ENCODE data around the gene ST14. TPM values are rescaled to one million over a fixed set of nuclear protein-coding genes. Genes with fewer than 3 reads are reported as not detected.

The ST14 gene
- polyA plus RNA-seq, 1 donor (not counting 4 experiments of a cell fraction or from before 2014, with no cell fraction given), result 45.8 TPM

DNA sequence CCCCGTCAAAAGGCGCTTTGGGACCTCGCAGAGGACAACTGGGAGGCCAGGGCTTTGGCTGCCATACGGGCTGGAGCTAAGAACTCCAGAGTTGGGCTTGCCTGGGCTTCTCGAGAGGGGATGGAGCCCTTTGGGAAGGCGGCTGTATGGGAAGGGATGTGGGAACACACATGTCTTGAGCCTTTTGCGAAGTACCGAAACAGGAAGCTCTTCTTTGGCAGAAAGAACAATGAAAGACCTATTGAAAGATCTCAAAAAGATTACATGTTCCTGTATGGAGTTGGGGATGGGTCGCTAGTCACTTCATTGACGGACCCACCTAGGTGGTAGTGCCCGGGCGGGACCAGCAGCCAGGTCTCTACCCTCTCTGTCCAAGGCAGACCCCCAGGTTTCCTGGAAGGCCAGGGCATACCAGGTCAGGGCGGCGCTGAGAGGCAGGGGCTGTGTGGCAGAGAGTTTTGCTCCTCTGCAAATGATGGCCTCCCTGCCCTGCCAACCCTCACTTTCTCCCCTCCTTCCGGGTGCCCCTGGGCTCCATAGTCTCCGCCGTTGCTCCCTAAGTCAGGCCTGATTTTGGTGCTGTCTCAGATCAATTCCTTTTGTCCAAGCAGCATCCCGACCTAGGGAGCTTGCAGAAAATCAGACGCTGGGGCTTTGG is 1.0 kb downstream of the ST14 start:
- DNase-seq (ENCODE audit: low read depth, low spot score) (no peak), FAIRE-seq (peak; percentile 69)
- Histone ChIP-seq H4K20me1 (ENCODE audit: control insufficient read depth, extremely low read depth, insufficient read depth, low read length) (peaks cover 6% of the 10 kb centered on the region), H3K4me1 (ENCODE audit: control insufficient read depth, extremely low read depth, insufficient read depth, low read length) (peaks cover 29% of the 10 kb centered on the region), H3K79me2 (ENCODE audit: control insufficient read depth, insufficient read depth, low read length) (peaks cover 50% of the 10 kb centered on the region), H2AFZ (ENCODE audit: control insufficient read depth, low read length) (peak overlapping the region; percentile 52), H3K9me1 (ENCODE audit: control insufficient read depth, extremely low read depth, insufficient read depth, low read length) (peaks cover 10% of the 10 kb centered on the region), H3K9ac (ENCODE audit: control insufficient read depth, extremely low read depth, insufficient read depth, low read length) (peak overlapping the region; percentile 87), H3K27me3 (ENCODE audit: control insufficient read depth, extremely low read depth, insufficient read depth, low read length) (peaks cover 15% of the 10 kb centered on the region), H3K36me3 (ENCODE audit: control insufficient read depth in 2 of 2, extremely low read depth in 1 of 2, insufficient read depth in 2 of 2, low read length in 2 of 2) (peaks cover 0 to 2% of the 10 kb centered on the region in 2 experiments), H3K9me3 (ENCODE audit: control insufficient read depth, low read depth, low read length) (no peaks in the 10 kb centered on the region), H3K27ac (ENCODE audit: control insufficient read depth, insufficient read depth, low read length) (peak overlapping the region; percentile 78), H3K4me2 (ENCODE audit: control insufficient read depth, extremely low read depth, insufficient read depth, low read depth, low read length) (peak overlapping the region; percentile 96), H3K4me3 (ENCODE audit: control insufficient read depth in 2 of 3, extremely low read depth in 1 of 3, insufficient read depth in 2 of 3, low read depth in 1 of 3, low read length in 3 of 3) (peak overlapping the region; percentile 65 to 90 (median 88))
- no peak for TF ChIP-seq EZH2 (IDR thresholded peaks at IDR 0.05; ENCODE audit: low read length)
- TF ChIP-seq, protein P1, sequence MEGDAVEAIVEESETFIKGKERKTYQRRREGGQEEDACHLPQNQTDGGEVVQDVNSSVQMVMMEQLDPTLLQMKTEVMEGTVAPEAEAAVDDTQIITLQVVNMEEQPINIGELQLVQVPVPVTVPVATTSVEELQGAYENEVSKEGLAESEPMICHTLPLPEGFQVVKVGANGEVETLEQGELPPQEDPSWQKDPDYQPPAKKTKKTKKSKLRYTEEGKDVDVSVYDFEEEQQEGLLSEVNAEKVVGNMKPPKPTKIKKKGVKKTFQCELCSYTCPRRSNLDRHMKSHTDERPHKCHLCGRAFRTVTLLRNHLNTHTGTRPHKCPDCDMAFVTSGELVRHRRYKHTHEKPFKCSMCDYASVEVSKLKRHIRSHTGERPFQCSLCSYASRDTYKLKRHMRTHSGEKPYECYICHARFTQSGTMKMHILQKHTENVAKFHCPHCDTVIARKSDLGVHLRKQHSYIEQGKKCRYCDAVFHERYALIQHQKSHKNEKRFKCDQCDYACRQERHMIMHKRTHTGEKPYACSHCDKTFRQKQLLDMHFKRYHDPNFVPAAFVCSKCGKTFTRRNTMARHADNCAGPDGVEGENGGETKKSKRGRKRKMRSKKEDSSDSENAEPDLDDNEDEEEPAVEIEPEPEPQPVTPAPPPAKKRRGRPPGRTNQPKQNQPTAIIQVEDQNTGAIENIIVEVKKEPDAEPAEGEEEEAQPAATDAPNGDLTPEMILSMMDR (optimal IDR thresholded peaks at IDR 0.05 in 1 of 3, IDR thresholded peaks at IDR 0.05 in 1 of 3, conservative IDR thresholded peaks at IDR 0.05 in 1 of 3; ENCODE audit: extremely low read depth in 1 of 3, insufficient read depth in 2 of 3, low read length in 3 of 3), result no peak
- dilution Hi-C loops (cut with MboI; ENCODE audit: extremely low pct_ligation_motif_present, low sequenced_read_pairs), result no loop called here

DNA sequence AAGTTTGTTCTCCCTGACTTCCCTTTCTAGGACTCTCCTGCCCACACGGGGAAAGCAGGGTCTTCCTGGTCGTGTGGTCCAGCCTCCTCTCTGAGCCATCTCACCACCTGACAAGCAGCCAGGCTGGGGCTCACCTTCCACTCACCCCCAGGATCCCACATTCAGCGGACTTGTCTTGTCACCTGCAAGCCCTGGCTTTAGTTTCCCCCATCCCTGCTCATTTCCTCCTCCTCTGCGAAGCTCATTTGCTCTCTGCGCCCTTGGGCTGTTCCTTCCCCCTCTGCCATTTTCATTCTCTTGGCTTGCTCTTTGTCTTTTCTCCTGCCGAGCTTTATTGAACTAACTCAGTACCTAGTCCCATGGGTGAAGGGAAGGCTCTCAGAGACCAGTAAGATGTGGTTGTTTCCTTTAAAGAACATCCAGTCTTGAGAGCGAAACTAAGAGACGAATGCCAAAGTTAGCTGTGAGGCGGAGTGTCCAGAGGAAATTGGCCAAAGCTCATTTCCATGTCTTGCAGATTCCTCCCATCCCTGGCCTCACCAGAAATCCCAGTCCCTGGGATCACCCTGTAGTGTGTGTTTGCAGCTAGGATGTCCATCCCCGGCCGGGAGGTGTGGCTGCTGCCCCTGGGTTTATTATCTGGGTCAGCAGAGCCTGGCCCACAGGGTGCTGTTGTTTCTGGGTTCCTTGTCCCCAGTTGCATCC is 2.0 kb downstream of the ST14 start:
- TF ChIP-seq, protein P1 (optimal IDR thresholded peaks at IDR 0.05 in 1 of 3, IDR thresholded peaks at IDR 0.05 in 1 of 3, conservative IDR thresholded peaks at IDR 0.05 in 1 of 3; ENCODE audit: extremely low read depth in 1 of 3, insufficient read depth in 2 of 3, low read length in 3 of 3), result no peak
- no peak for TF ChIP-seq EZH2 (IDR thresholded peaks at IDR 0.05; ENCODE audit: low read length)
- peak overlapping the region; percentile 65 to 90 (median 88) for H3K4me3 ChIP-seq (ENCODE audit: control insufficient read depth in 2 of 3, extremely low read depth in 1 of 3, insufficient read depth in 2 of 3, low read depth in 1 of 3, low read length in 3 of 3)
- DNase-seq (ENCODE audit: low read depth, low spot score), result no peak
- H3K9me1 ChIP-seq (ENCODE audit: control insufficient read depth, extremely low read depth, insufficient read depth, low read length), result peaks cover 10% of the 10 kb centered on the region
- peak overlapping the region; percentile 87 for H3K9ac ChIP-seq (ENCODE audit: control insufficient read depth, extremely low read depth, insufficient read depth, low read length)
- H4K20me1 ChIP-seq (ENCODE audit: control insufficient read depth, extremely low read depth, insufficient read depth, low read length), result peaks cover 13% of the 10 kb centered on the region
- H3K4me2 ChIP-seq (ENCODE audit: control insufficient read depth, extremely low read depth, insufficient read depth, low read depth, low read length), result peak overlapping the region; percentile 96
- peaks cover 39% of the 10 kb centered on the region for H3K4me1 ChIP-seq (ENCODE audit: control insufficient read depth, extremely low read depth, insufficient read depth, low read length)
- H3K27ac ChIP-seq (ENCODE audit: control insufficient read depth, insufficient read depth, low read length), result peak overlapping the region; percentile 78
- H3K79me2 ChIP-seq (ENCODE audit: control insufficient read depth, insufficient read depth, low read length), result peaks cover 53% of the 10 kb centered on the region
- H2AFZ ChIP-seq (ENCODE audit: control insufficient read depth, low read length), result no peak overlapping the region
- H3K36me3 ChIP-seq (ENCODE audit: control insufficient read depth in 2 of 2, extremely low read depth in 1 of 2, insufficient read depth in 2 of 2, low read length in 2 of 2), result peaks cover 0 to 2% of the 10 kb centered on the region in 2 experiments
- no peak for FAIRE-seq
- H3K27me3 ChIP-seq (ENCODE audit: control insufficient read depth, extremely low read depth, insufficient read depth, low read length), result peaks cover 15% of the 10 kb centered on the region
- dilution Hi-C loops (cut with MboI; ENCODE audit: extremely low pct_ligation_motif_present, low sequenced_read_pairs), result no loop called here
- no peaks in the 10 kb centered on the region for H3K9me3 ChIP-seq (ENCODE audit: control insufficient read depth, low read depth, low read length)

Measured in keratinocyte (primary cell).